Stimulated activated CD8-positive, alpha-beta memory T cell treated with anti-CD3 and anti-CD28 coated beads, Interleukin-12 subunit alpha, Interleukin-12 subunit beta, amount 100 ng/mL, for 24 hours (primary cell): ENCODE results near the gene SCARF2.
"Not testable (repeated sequence)": the region's sequence is repeated elsewhere in the genome, so short reads cannot be mapped to it uniquely, and the experiment has no call there.

Experiments used
- DNase-seq: peaks from one replicate; pipeline ENCODE4 v3.0.0-alpha.2; 2020; ENCODE audit errors: extremely low read depth

Gene SCARF2

GRCh38 chr22:20427104-20427944 lies 10.3 kb downstream of the SCARF2 start:
- no peak for DNase-seq

GRCh38 chr22:20426259-20426615 lies 11.4 kb downstream of the SCARF2 start:
- no peak for DNase-seq

- no peak for DNase-seq
Observed at GRCh38 chr22:20425566-20426258, 11.9 kb downstream of the SCARF2 start.

GRCh38 chr22:20424932-20425565 lies 12.6 kb downstream of the SCARF2 start:
- no peak for DNase-seq

- DNase-seq = no peak
Observed at GRCh38 chr22:20424568-20424931, 13.1 kb downstream of the SCARF2 start.

GRCh38 chr22:20423906-20424551 lies 13.6 kb downstream of the SCARF2 start:
- DNase-seq = no peak

GRCh38 chr22:20423008-20423905 lies 14.4 kb downstream of the SCARF2 start:
- DNase-seq = no peak

- no peak for DNase-seq
Observed at GRCh38 chr22:20422271-20423007, 15.2 kb downstream of the SCARF2 start.

- DNase-seq = no peak
Observed at GRCh38 chr22:20421507-20421874, 16.1 kb downstream of the SCARF2 start.

- no peak for DNase-seq
Observed at GRCh38 chr22:20420157-20420842, 17.3 kb downstream of the SCARF2 start.

- DNase-seq = no peak
Observed at GRCh38 chr22:20419664-20419951, 18.0 kb downstream of the SCARF2 start.

- no peak for DNase-seq
Observed at GRCh38 chr22:20418211-20418788, 19.3 kb downstream of the SCARF2 start.

- DNase-seq = not testable (repeated sequence)
Observed at GRCh38 chr22:20415699-20416098, 21.9 kb downstream of the SCARF2 start.

GRCh38 chr22:20415241-20415640 lies 22.4 kb downstream of the SCARF2 start:
- DNase-seq = not testable (repeated sequence)

GRCh38 chr22:20414450-20414849 lies 23.2 kb downstream of the SCARF2 start:
- DNase-seq = no peak

GRCh38 chr22:20414059-20414440 lies 23.6 kb downstream of the SCARF2 start:
- no peak for DNase-seq

GRCh38 chr22:20413217-20414058 lies 24.2 kb downstream of the SCARF2 start:
- no peak for DNase-seq

GRCh38 chr22:20412474-20413216 lies 25.0 kb downstream of the SCARF2 start:
- no peak for DNase-seq
